CD14-positive monocyte (primary cell): ENCODE results near the gene TEX44. TPM values are rescaled to one million over a fixed set of nuclear protein-coding genes. Genes with fewer than 3 reads are reported as not detected.

Experiments used
- DNase-seq, 3 donors: peaks; one replicate each; pipeline ENCODE4 v3.0.0-alpha.2; 2011 to 2022
- H2AFZ ChIP-seq: 2 replicates; pipeline ENCODE4 v1.6.0; 2012; ENCODE audit warnings: mild to moderate bottlenecking, low read depth, low read length, inconsistent platforms; ENCODE audit not compliant: insufficient read depth, poor library complexity, severe bottlenecking
- H3K27ac ChIP-seq, 2 donors: 1 replicate in 1 of 2; 2 replicates in 1 of 2; pipeline ENCODE4 v1.5.1; 2012 to 2013; ENCODE audit warnings: low read length in 2 of 2, control low read depth in 1 of 2, inconsistent platforms in 1 of 2, low read depth in 1 of 2, mild to moderate bottlenecking in 1 of 2
- H3K27me3 ChIP-seq, 2 donors: one replicate each; pipeline versions ENCODE4 v1.6.0 to v1.6.1; 2011 to 2013; ENCODE audit warnings: low read length in 2 of 2; ENCODE audit not compliant: control insufficient read depth in 2 of 2, insufficient read depth in 2 of 2
- H3K36me3 ChIP-seq, 2 donors: replicated peaks in 1 of 2; 1 replicate in 1 of 2; 2 replicates in 1 of 2; pipeline versions ENCODE4 v1.5.1 to v1.6.1; 2012 to 2013; ENCODE audit warnings: low read length in 2 of 2, control low read depth in 1 of 2, inconsistent platforms in 1 of 2, mild to moderate bottlenecking in 1 of 2; ENCODE audit not compliant: insufficient read depth in 2 of 2, control insufficient read depth in 1 of 2
- H3K4me1 ChIP-seq, 2 donors: 1 replicate in 1 of 2; 2 replicates in 1 of 2; pipeline versions ENCODE4 v1.5.1 to v1.6.1; 2012 to 2013; ENCODE audit warnings: low read length in 2 of 2, control low read depth in 1 of 2, inconsistent platforms in 1 of 2, mild to moderate bottlenecking in 1 of 2, moderate library complexity in 1 of 2; ENCODE audit not compliant: insufficient read depth in 2 of 2, control insufficient read depth in 1 of 2
- H3K4me2 ChIP-seq: replicated peaks from 2 replicates; pipeline ENCODE3; 2012; ENCODE audit warnings: low read length, moderate library complexity, mild to moderate bottlenecking; ENCODE audit not compliant: poor library complexity, severe bottlenecking; ENCODE audit errors: extremely low read depth
- H3K4me3 ChIP-seq, 3 experiments: fragments of 200-600 bp in 1 of 3; sonication (generic) in 1 of 3; replicated peaks in 1 of 3; 1 replicate in 2 of 3; 2 replicates in 1 of 3; pipeline ENCODE4 v1.5.1; 2011 to 2013; ENCODE audit warnings: low read length in 3 of 3, mild to moderate bottlenecking in 3 of 3, control low read depth in 2 of 3, low read depth in 2 of 3, inconsistent platforms in 1 of 3, moderate library complexity in 1 of 3
- H3K79me2 ChIP-seq: 2 replicates; pipeline ENCODE4 v1.6.0; 2012; ENCODE audit warnings: mild to moderate bottlenecking, control low read depth, inconsistent platforms, low read length, moderate library complexity; ENCODE audit not compliant: insufficient read depth
- H3K9ac ChIP-seq: 2 replicates; pipeline ENCODE4 v1.6.0; 2017; ENCODE audit warnings: low read length, mild to moderate bottlenecking; ENCODE audit not compliant: insufficient read depth, poor library complexity, severe bottlenecking
- H3K9me3 ChIP-seq, 2 donors: replicated peaks in 1 of 2; 1 replicate in 1 of 2; 2 replicates in 1 of 2; pipeline versions ENCODE4 v1.5.1 to v1.6.1; 2012 to 2013; ENCODE audit warnings: low read length in 2 of 2, control low read depth in 1 of 2; ENCODE audit not compliant: control insufficient read depth in 1 of 2, insufficient read depth in 1 of 2
- H4K20me1 ChIP-seq: 2 replicates; pipeline ENCODE4 v1.6.0; 2012; ENCODE audit warnings: mild to moderate bottlenecking, low read length, control low read depth, moderate library complexity; ENCODE audit not compliant: insufficient read depth
- H3K27ac Mint-ChIP-seq, 7 donors: one replicate each; pipeline ENCODE4 v1.8.0; 2020; ENCODE audit warnings: mild to moderate bottlenecking in 7 of 7, mixed read lengths in 7 of 7, moderate library complexity in 6 of 7, inconsistent platforms in 2 of 7
- H3K27me3 Mint-ChIP-seq, 3 donors: one replicate each; pipeline ENCODE4 v1.8.0; 2021 to 2022; ENCODE audit warnings: low read depth in 3 of 3, mild to moderate bottlenecking in 3 of 3, mixed read lengths in 3 of 3, moderate library complexity in 3 of 3, inconsistent platforms in 1 of 3
- H3K36me3 Mint-ChIP-seq, 2 donors: one replicate each; pipeline ENCODE4 v1.8.0; 2020; ENCODE audit warnings: mixed read lengths in 2 of 2, inconsistent platforms in 1 of 2, mild to moderate bottlenecking in 1 of 2
- H3K4me1 Mint-ChIP-seq: one replicate; pipeline ENCODE4 v1.8.0; 2020; ENCODE audit warnings: mild to moderate bottlenecking, mixed read lengths
- H3K4me3 Mint-ChIP-seq, 2 donors: one replicate each; pipeline ENCODE4 v1.8.0; 2020; ENCODE audit warnings: mild to moderate bottlenecking in 2 of 2, mixed read lengths in 2 of 2, moderate library complexity in 1 of 2
- H3K9me3 Mint-ChIP-seq, 7 donors: one replicate each; pipeline ENCODE4 v1.8.0; 2020 to 2022; ENCODE audit warnings: mixed read lengths in 7 of 7, mild to moderate bottlenecking in 6 of 7, moderate library complexity in 6 of 7, inconsistent platforms in 2 of 7
- CTCF ChIP-seq: fragments of 200-600 bp; IDR thresholded peaks from one replicate; pipeline ENCODE4 v1.8.0; 2022; ENCODE audit warnings: antibody characterized with exemption, mild to moderate bottlenecking
- WGBS: methylation state at CpG from one replicate; pipeline ENCODE4 v1.1.5; 2013; ENCODE audit warnings: missing lambda C conversion rate; ENCODE audit not compliant: insufficient coverage; 5-methylcytosine and 5-hydroxymethylcytosine counted together
- intact Hi-C, 2 donors: fragments of 100-400 bp; cut with micrococcal nuclease; formaldehyde crosslinking; loops; one replicate each; pipeline versions ENCODE4 v1.15.0 to v1.15.1; 2023
- polyA plus RNA-seq, 3 donors: library from polyadenylated mRNA; depleted of rRNA in 1 of 3; unstranded in 2 of 3; stranded (reverse) in 1 of 3; fragments of 300-500 nt in 2 of 3; fragments of >200 nt in 1 of 3; fragmentation: Illumina TruSeq in 2 of 3; gene quantifications; 1 replicate in 2 of 3; 2 replicates in 1 of 3; pipeline ENCODE4 v1.2.3, GENCODE V29; 2012 to 2021

The TEX44 gene
- polyA plus RNA-seq, 3 donors, result not detected

GRCh38 chr2:231617059-231617926 lies 24.6 kb downstream of the TEX44 start:
- DNase-seq, result no peak
- H3K27ac Mint-ChIP-seq, result no peak overlapping the region
- Histone ChIP-seq H3K79me2 (no peaks in the 10 kb centered on the region), H3K27me3 (peaks cover 2 to 26% of the 10 kb centered on the region in 2 donors), H3K4me1 (peaks cover 29 to 31% of the 10 kb centered on the region in 2 donors), H3K4me2 (no peak overlapping the region), H3K9me3 (no peaks in the 10 kb centered on the region), H3K9ac (no peak overlapping the region), H2AFZ (no peak overlapping the region), H3K27ac (no peak overlapping the region), H3K4me3 (no peak overlapping the region), H3K36me3 (no peaks in the 10 kb centered on the region), H4K20me1 (no peaks in the 10 kb centered on the region)
- H3K4me1 Mint-ChIP-seq, result peaks cover 39% of the 10 kb centered on the region
- TF ChIP-seq CTCF, result no peak
- no peaks in the 10 kb centered on the region for H3K36me3 Mint-ChIP-seq
- peaks cover 23 to 37% (median 31%) of the 10 kb centered on the region in 3 donors for H3K27me3 Mint-ChIP-seq
- H3K4me3 Mint-ChIP-seq, result no peak overlapping the region
- intact Hi-C loops, result loop anchor here in 1 of 2 donors (10.0 kb wide), 1 partner anchor 168 kb away; the partner anchor contains the start of genes COPS7B and PDE6D
- H3K9me3 Mint-ChIP-seq, result peaks cover 0 to 10% (median 0%) of the 10 kb centered on the region in 7 donors
- WGBS, result 41% methylated on average over 10 of the region's 13 CpGs

- no peak overlapping the region for H2AFZ ChIP-seq
- no peak overlapping the region for H3K4me3 Mint-ChIP-seq
- H3K9ac ChIP-seq, result no peak overlapping the region
- no peaks in the 10 kb centered on the region for H3K4me1 ChIP-seq
- intact Hi-C loops, result no loop called here
- H4K20me1 ChIP-seq, result no peaks in the 10 kb centered on the region
- no peak overlapping the region for H3K27ac Mint-ChIP-seq
- no peak for TF ChIP-seq CTCF
- H3K4me2 ChIP-seq, result no peak overlapping the region
- H3K4me3 ChIP-seq, result no peak overlapping the region
- peaks cover 10% of the 10 kb centered on the region for H3K4me1 Mint-ChIP-seq
- H3K9me3 Mint-ChIP-seq, result peaks cover 0 to 2% (median 0%) of the 10 kb centered on the region in 7 donors
- H3K36me3 ChIP-seq, result no peaks in the 10 kb centered on the region
- no peaks in the 10 kb centered on the region for H3K27me3 ChIP-seq
- peaks cover 6 to 9% (median 7%) of the 10 kb centered on the region in 3 donors for H3K27me3 Mint-ChIP-seq
- WGBS, result 73% methylated on average over 21 of the region's 25 CpGs
- H3K79me2 ChIP-seq, result no peaks in the 10 kb centered on the region
- H3K36me3 Mint-ChIP-seq, result no peaks in the 10 kb centered on the region
- no peak for DNase-seq
- no peak overlapping the region for H3K27ac ChIP-seq
- no peaks in the 10 kb centered on the region for H3K9me3 ChIP-seq
Observed at GRCh38 chr2:231621051-231621879, 28.6 kb downstream of the TEX44 start.
